Panc1 (cell line): Measurements from ENCODE around the gene SLC16A6. TPM values are rescaled to one million over a fixed set of nuclear protein-coding genes. Genes with fewer than 3 reads are reported as not detected.
"Not testable (repeated sequence)": the region's sequence is repeated elsewhere in the genome, so short reads cannot be mapped to it uniquely, and the experiment has no call there.

ENCODE experiments used
- ATAC-seq: fragments of 200-7000 bp; cut with Tn5 transposase; 2 replicates; pipeline ENCODE4 v1.9.1; 2020; ENCODE audit warnings: mild to moderate bottlenecking, moderate library complexity
- BruUV-seq: library from RNA; stranded (reverse); fragments of 400-500 nt; replicated peaks from 2 replicates; lab custom pipeline; 2021; lab: Mats Ljungman, UMichigan
- CTCF ChIA-PET: fragments of 300-600 bp; sonication (Branson Sonifier 250); formaldehyde crosslinking; loops from one replicate; lab custom pipeline; 2022; ENCODE audit warnings: antibody characterized with exemption; lab: Charles Lee
- POLR2A ChIA-PET: fragments of 300-600 bp; sonication (Branson Sonifier 250); formaldehyde crosslinking; loops from one replicate; lab custom pipeline; 2022; ENCODE audit warnings: antibody characterized with exemption; lab: Charles Lee
- DNase-seq: peaks from one replicate; pipeline ENCODE4 v3.0.0-alpha.2; 2010; ENCODE audit warnings: low read depth, low spot score
- H3K27ac ChIP-seq: 2 replicates; pipeline ENCODE4 v1.5.1; 2011; ENCODE audit warnings: mild to moderate bottlenecking, low read length, inconsistent platforms
- H3K27me3 ChIP-seq: fragments of 200-500 bp; sonication (Bioruptor generic); 2 replicates; pipeline ENCODE4 v1.6.0; 2014; ENCODE audit warnings: low read length, inconsistent platforms; ENCODE audit not compliant: control insufficient read depth, insufficient read depth
- H3K36me3 ChIP-seq: fragments of 200-500 bp; sonication (Bioruptor generic); 2 replicates; pipeline ENCODE4 v1.5.1; 2014; ENCODE audit warnings: inconsistent platforms, mild to moderate bottlenecking, low read length, moderate library complexity; ENCODE audit not compliant: control insufficient read depth, insufficient read depth
- H3K4me1 ChIP-seq: 2 replicates; pipeline ENCODE4 v1.5.1; 2011; ENCODE audit warnings: inconsistent platforms, mild to moderate bottlenecking, low read length, moderate library complexity; ENCODE audit not compliant: control insufficient read depth, insufficient read depth
- H3K4me3 ChIP-seq, 2 experiments: 2 replicates each; pipeline ENCODE4 v1.5.1; 2011 to 2012; ENCODE audit warnings: low read depth in 2 of 2, low read length in 2 of 2, mild to moderate bottlenecking in 2 of 2, inconsistent platforms in 1 of 2, moderate library complexity in 1 of 2
- H3K9me3 ChIP-seq: fragments of 200-500 bp; sonication (Bioruptor generic); 2 replicates; pipeline ENCODE4 v1.5.1; 2014; ENCODE audit warnings: low read depth, mild to moderate bottlenecking, inconsistent platforms, low read length, moderate library complexity; ENCODE audit not compliant: control insufficient read depth, insufficient read depth
- CTCF ChIP-seq: fragments of 450-650 bp; IDR thresholded peaks from 2 replicates; pipeline ENCODE4 v1.5.1; 2017; ENCODE audit warnings: mild to moderate bottlenecking
- POLR2AphosphoS5 ChIP-seq: IDR thresholded peaks from 2 replicates; pipeline ENCODE4 v1.6.1; 2012; ENCODE audit warnings: mild to moderate bottlenecking, low read depth, low read length, moderate library complexity
- REST ChIP-seq, 2 experiments: IDR thresholded peaks; 2 replicates each; pipeline ENCODE4 v1.6.1; 2011 to 2012; ENCODE audit warnings: low read depth in 2 of 2, control low read depth in 1 of 2, low read length in 1 of 2, mild to moderate bottlenecking in 1 of 2, moderate library complexity in 1 of 2; ENCODE audit not compliant: insufficient read depth in 1 of 2
- SIN3A ChIP-seq: IDR thresholded peaks from 2 replicates; pipeline ENCODE4 v1.6.1; 2012; ENCODE audit warnings: low read depth, mild to moderate bottlenecking, low read length, moderate library complexity, borderline replicate concordance; ENCODE audit not compliant: insufficient read depth
- TCF7L2 ChIP-seq: IDR thresholded peaks from 2 replicates; pipeline ENCODE4 v1.6.1; 2011; ENCODE audit warnings: mild to moderate bottlenecking, low read depth, low read length, inconsistent platforms
- in situ Hi-C: cut with HindIII; loops from 2 replicates; pipeline ENCODE4 v1.10.0; 2016; ENCODE audit warnings: low sequenced_read_pairs, low pct_unique_long_range_greater_than_20kb
- intact Hi-C: fragments of 100-400 bp; cut with micrococcal nuclease; formaldehyde crosslinking; loops from one replicate; pipeline ENCODE4 v1.10.0; 2022; ENCODE audit not compliant: unreplicated experiment
- total RNA-seq: library from RNA; stranded (reverse); gene quantifications from one replicate; pipeline ENCODE4 v1.2.1, GENCODE V29; 2021; ENCODE audit not compliant: unreplicated experiment

SLC16A6 gene
- total RNA-seq, 1 experiment from 2014 or later, result 0.26 TPM

- CTCF ChIA-PET, result no interaction called here
- no peak for ATAC-seq
These were observed 52.1 kb downstream of the SLC16A6 start for GRCh38 chr17:68238871-68239253.

GRCh38 chr17:68238164-68238870 is 52.6 kb downstream of the SLC16A6 start:
- no peaks in the 10 kb centered on the region for H3K27me3 ChIP-seq
- no peaks in the 10 kb centered on the region for H3K36me3 ChIP-seq
- DNase-seq, result no peak
- CTCF ChIA-PET, result no interaction called here
- intact Hi-C loops, result no loop called here
- ATAC-seq, result no peak
- no peak overlapping the region for H3K4me3 ChIP-seq
- H3K9me3 ChIP-seq, result no peaks in the 10 kb centered on the region
- TF ChIP-seq REST (IDR thresholded peaks at IDR 0.05; ENCODE audit: insufficient read depth in 1 of 2, low read depth in 2 of 2, low read length in 1 of 2) (no peak), TCF7L2 (no peak)
- no peaks in the 10 kb centered on the region for H3K4me1 ChIP-seq
- POLR2A ChIA-PET, result no interaction called here
- BruUV-seq, result no TSS peak
- in situ Hi-C loops, result no loop called here
- no peak overlapping the region for H3K27ac ChIP-seq

More at GRCh38 chr17:68238871-68239253, 52.1 kb downstream of the SLC16A6 start:
- no peaks in the 10 kb centered on the region for H3K27me3 ChIP-seq
- no peaks in the 10 kb centered on the region for H3K4me1 ChIP-seq
- no peaks in the 10 kb centered on the region for H3K36me3 ChIP-seq
- in situ Hi-C loops (no loop called here), intact Hi-C loops (no loop called here)
- no peak overlapping the region for H3K4me3 ChIP-seq
- no peaks in the 10 kb centered on the region for H3K9me3 ChIP-seq
- TF ChIP-seq REST (IDR thresholded peaks at IDR 0.05; ENCODE audit: insufficient read depth in 1 of 2, low read depth in 2 of 2, low read length in 1 of 2) (no peak), POLR2AphosphoS5 (no peak), TCF7L2 (no peak), CTCF (no peak), SIN3A (no peak)
- H3K27ac ChIP-seq, result no peak overlapping the region
- POLR2A ChIA-PET, result no interaction called here
- DNase-seq, result no peak
- BruUV-seq, result no TSS peak

- H3K27ac ChIP-seq, DNase-seq, intact Hi-C loops, CTCF ChIA-PET, POLR2A ChIA-PET, H3K36me3 ChIP-seq, BruUV-seq, H3K9me3 ChIP-seq, H3K27me3 ChIP-seq, ATAC-seq, H3K4me3 ChIP-seq, in situ Hi-C loops, H3K4me1 ChIP-seq: not testable (repeated sequence)
These were observed 53.4 kb downstream of the SLC16A6 start for GRCh38 chr17:68237369-68238163.

GRCh38 chr17:68235336-68235791 is 55.6 kb downstream of the SLC16A6 start:
- H3K4me1 ChIP-seq, H3K4me3 ChIP-seq, H3K36me3 ChIP-seq, H3K27me3 ChIP-seq, H3K9me3 ChIP-seq, H3K27ac ChIP-seq, CTCF ChIA-PET, intact Hi-C loops, POLR2A ChIA-PET, DNase-seq, BruUV-seq, in situ Hi-C loops: not testable (repeated sequence)
- peak; percentile 60; the same call in 1 of the 2 replicates for ATAC-seq
